GM10266 (cell line): ENCODE data around the gene HRG.

ENCODE experiments used
- DNase-seq: peaks from one replicate; pipeline ENCODE4 v3.0.0; 2012; ENCODE audit errors: extremely low spot score
- TF ChIP-seq, protein P1 (sequence below): IDR thresholded peaks from 2 replicates; pipeline ENCODE4 v1.5.1; 2012; ENCODE audit warnings: mild to moderate bottlenecking, low read depth; ENCODE audit not compliant: control insufficient read depth, insufficient read depth; ENCODE audit errors: missing control alignments

The HRG gene

DNA sequence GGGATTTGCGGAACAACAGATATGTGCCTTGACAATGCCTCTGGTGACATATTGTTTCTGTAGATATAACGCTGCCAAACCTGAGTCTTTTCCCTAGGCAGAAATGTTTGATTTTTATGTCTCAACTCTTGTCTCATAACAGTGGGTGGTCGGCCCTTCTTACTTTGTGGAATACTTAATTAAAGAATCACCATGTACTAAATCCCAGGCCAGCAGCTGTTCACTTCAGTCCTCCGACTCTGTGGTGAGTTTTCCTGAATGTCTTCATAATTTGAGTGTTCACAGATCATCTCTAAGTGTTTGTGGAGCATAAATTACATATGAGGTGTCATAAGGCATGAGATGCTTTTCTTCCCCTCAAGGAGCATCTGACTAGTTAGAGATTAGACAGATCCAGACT lies 19.7 kb upstream of the HRG start:
- DNase-seq: no peak
- TF ChIP-seq, protein P1, sequence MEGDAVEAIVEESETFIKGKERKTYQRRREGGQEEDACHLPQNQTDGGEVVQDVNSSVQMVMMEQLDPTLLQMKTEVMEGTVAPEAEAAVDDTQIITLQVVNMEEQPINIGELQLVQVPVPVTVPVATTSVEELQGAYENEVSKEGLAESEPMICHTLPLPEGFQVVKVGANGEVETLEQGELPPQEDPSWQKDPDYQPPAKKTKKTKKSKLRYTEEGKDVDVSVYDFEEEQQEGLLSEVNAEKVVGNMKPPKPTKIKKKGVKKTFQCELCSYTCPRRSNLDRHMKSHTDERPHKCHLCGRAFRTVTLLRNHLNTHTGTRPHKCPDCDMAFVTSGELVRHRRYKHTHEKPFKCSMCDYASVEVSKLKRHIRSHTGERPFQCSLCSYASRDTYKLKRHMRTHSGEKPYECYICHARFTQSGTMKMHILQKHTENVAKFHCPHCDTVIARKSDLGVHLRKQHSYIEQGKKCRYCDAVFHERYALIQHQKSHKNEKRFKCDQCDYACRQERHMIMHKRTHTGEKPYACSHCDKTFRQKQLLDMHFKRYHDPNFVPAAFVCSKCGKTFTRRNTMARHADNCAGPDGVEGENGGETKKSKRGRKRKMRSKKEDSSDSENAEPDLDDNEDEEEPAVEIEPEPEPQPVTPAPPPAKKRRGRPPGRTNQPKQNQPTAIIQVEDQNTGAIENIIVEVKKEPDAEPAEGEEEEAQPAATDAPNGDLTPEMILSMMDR: no peak

DNA sequence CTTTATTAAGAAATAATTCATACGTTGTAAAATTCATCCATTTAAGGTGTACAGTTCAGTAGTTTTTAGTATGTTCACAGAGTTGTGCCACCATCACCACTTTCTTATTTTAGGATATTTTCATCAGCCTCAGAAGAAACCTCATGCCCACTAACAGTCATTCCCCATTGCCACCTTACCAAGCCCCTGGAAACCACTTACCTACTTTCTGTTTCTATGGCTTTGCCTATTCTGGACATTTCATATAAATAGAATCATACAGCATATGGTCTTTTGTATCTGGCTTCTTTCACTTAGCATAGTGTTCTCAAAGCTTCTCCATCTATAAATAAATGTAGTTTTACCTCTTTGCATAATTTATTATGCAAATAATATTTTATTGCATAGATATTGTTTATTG lies 19.0 kb upstream of the HRG start:
- no peak for DNase-seq

DNA sequence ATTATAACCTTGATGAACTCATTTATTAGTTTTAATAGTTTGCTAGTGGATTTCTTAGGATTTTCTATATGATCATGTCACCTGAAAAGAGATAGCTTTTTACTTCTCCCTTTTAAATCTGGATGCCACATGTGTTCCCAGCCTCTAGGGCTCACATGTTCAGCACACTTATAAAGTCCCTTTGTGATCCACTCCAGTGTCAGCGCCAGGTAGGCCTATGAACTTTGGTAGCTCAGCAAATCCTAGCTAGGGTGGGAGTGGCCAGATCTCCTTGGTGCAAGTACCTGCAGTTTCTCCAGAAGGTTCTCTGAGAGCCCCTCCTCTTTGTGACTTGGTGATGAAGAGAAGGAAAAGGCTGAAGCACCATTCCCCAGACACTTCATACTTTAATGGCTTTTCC lies 17.0 kb upstream of the HRG start:
- no peak for DNase-seq

More for the DNA sequence above, 19.0 kb upstream of the HRG start:
- TF ChIP-seq, protein P1: no peak

DNA sequence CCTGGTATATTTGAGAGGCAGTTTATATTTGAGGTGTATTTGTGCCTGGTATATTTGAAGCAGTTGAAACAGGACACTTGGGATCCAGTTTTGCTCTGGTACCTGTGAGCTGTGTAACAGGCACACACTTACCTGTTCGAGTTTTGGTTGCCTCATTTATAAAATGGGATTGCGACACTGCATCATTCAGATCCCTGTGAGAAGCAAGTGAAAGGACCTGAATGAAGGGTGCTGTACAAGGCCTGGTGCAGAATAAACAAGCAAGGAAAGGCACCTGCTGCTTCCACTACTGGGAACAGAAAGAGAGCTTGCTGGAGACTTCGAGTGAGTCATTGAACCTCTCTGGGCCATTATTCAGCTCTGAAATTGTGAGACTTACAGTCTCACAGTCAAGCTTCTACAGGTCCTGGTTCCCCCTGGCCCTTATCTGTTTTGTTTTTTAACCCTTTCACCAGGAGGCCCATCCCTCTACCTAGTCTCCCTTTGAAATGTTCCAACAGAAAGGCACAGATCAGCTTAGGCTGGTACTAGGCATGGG lies 14.1 kb upstream of the HRG start:
- TF ChIP-seq, protein P1: no peak
- no peak for DNase-seq

More for the DNA sequence above, 17.0 kb upstream of the HRG start:
- TF ChIP-seq, protein P1: no peak

DNA sequence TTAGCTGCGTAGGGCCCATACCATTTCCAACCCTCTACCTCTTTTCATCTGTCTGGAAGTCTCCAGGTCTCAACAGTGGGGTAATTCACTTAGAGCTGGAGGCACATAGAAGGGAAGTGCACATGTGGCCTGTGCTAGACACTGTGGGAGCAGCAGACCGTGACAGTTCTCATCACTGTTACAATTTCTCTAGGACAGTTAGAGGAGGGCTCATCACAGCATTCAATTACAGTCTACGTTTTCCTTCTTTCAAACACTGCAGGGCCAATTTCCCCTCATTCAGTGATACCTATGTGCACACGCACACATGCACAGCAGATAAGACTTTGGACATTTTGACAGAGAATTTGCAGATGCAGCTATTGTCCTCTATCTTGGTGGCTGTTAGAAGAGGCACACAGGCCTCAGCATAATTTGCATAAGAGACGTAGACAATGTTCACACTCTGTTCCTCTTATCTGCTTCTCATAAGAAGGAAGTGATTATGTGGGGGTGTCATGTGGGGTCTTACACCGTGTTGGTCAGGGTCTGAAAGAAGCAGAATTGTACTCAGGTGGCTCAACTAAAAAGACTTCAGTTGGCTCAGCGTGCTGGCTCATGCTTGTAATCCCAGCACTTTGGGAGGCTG lies 12.6 kb upstream of the HRG start:
- TF ChIP-seq, protein P1: no peak

DNA sequence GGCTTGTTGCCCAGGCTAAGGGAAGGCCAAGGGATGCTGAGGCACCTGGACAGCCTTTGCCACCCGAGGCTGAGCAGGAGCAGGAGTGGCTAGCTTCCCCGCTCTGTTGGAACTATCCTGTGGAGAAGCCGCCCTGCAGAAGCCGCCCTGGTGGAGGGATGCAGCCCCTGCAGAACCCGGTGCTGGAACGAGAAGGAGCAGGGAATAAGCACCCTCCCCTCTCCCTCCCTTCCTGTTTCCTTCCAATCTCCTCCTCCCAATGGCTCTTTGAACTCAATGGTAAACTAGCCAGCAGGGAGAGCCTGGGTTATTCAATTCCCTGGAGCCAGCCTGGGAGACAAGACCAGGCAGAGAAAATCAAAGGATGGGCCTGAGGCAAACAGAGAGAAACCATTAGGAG lies 11.8 kb upstream of the HRG start:
- no peak for DNase-seq
- TF ChIP-seq, protein P1: no peak

More for the DNA sequence above, 12.6 kb upstream of the HRG start:
- peak; percentile 76 for DNase-seq

DNA sequence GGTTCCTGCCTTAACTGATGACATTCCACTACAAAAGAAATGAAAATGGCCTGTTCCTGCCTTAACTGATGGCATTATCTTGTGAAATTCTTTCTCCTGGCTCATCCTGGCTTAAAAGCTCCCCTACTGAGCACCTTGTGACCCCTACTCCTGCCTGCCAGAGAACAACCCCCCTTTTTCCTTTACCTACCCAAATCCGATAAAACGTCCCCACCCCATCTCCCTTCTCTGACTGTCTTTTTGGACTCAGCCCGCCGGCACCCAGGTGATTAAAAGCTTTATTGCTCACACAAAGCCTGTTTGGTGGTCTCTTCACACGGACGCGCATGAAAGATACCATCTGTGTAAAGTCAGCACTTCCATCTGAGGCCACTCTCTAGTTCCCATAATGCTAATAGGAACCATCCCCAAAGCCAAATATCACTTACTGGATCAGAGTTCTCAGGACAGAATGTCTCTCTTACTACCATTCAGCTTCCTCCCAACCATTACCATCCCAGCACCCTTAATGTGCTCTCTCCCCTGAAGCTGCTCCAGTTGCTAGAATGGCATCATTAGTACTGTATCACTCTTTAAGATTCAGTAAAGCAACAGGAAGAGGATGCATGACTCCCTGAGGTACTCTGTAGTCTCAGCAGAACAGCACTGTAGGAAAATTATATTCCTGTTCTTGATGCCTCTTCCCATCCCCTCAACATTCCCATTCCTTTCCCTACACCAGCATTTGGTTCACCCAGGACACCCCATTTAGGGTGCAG lies 2.3 kb upstream of the HRG start:
- DNase-seq: no peak
- TF ChIP-seq, protein P1: no peak
